Motor neuron (in vitro differentiated cells): ENCODE data around the gene UBAC2. TPM values are rescaled to one million over a fixed set of nuclear protein-coding genes. Genes with fewer than 3 reads are reported as not detected.
"Not testable (repeated sequence)": the region's sequence is repeated elsewhere in the genome, so short reads cannot be mapped to it uniquely, and the experiment has no call there.

Experiments used
- ATAC-seq, 8 experiments: fragments of 200-7000 bp; cut with Tn5 transposase; replicated peaks in 6 of 8; 2 replicates each; pipeline ENCODE4 v1.8.0; 2021; ENCODE audit warnings: mild to moderate bottlenecking in 8 of 8, moderate library complexity in 8 of 8
- H3K27ac ChIP-seq, 2 donors: fragments of 250-450 bp; sonication (Bioruptor Pico); 2 replicates each; pipeline ENCODE4 v1.9.0; 2021; ENCODE audit warnings: antibody characterized with exemption in 2 of 2, mild to moderate bottlenecking in 2 of 2, moderate library complexity in 1 of 2
- H3K4me1 ChIP-seq, 2 donors: fragments of 250-450 bp; sonication (Bioruptor Pico); replicated peaks in 1 of 2; 2 replicates each; pipeline ENCODE4 v1.6.1; 2021; ENCODE audit warnings: antibody characterized with exemption in 2 of 2, mild to moderate bottlenecking in 2 of 2, moderate library complexity in 1 of 2
- H3K4me3 ChIP-seq, 5 donors: fragments of 250-450 bp; sonication (Bioruptor Pico); 2 replicates each; pipeline ENCODE4 v1.9.0; 2021; ENCODE audit warnings: antibody characterized with exemption in 5 of 5, mild to moderate bottlenecking in 5 of 5, moderate library complexity in 4 of 5
- WGBS, 10 experiments: fragments of 450-650 bp; shearing (Covaris generic); methylation state at CpG; one replicate each; pipeline ENCODE4 v1.0.0; 2022; 5-methylcytosine and 5-hydroxymethylcytosine counted together
- in situ Hi-C, 9 experiments: fragments of 400-800 bp; cut with MboI; loops; one replicate each; pipeline ENCODE4 v1.15.0; 2021; ENCODE audit warnings: low sequenced_read_pairs in 9 of 9, low pct_unique_long_range_greater_than_20kb in 2 of 9; ENCODE audit not compliant: unreplicated experiment in 9 of 9
- total RNA-seq, 8 experiments: library from RNA; unstranded; fragments of 300-600 nt; gene quantifications; 2 replicates each; pipeline versions ENCODE4 v1.2.3 to v1.2.4, GENCODE V29; 2022

UBAC2 gene
- total RNA-seq, 8 experiments from 2014 or later: 28.5 to 47.7 (median 34.9) TPM

DNA sequence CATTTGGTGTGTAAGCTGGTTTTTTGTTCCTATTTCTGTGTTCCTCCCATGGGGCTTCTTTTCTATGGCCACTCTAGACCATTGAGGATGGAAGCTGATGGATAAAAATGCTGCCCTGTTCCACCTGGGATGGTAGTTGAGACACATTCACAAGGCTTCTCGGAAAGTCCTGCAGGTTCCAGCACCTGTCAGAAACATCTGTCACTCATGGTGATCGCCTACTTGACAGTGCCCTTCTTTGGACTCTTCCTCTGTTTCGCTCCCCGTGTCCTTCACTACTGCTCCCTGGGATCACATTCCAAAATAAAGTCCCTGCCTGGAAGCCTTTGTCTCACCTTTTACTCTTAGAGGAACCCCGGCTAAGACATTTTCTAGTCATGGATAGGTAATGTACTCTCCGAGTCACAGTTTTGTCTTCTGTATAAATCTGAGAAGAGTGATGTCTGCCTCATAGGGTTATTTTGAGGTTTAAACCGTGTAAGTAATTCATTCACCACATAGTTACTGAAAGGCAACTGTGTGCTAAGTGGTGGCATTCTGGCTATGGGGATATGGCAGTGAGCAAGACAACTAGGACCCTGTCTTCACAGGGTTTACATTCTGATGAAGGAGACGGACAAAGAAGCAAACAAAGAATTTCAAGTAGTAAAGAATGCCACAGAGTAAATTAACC, 21.0 kb downstream of the UBAC2 start:
- in situ Hi-C loops: no loop called here
- 85 to 100% (median 97%) methylated on average over 1 to 7 of the region's 8 CpGs for WGBS, 10 experiments

DNA sequence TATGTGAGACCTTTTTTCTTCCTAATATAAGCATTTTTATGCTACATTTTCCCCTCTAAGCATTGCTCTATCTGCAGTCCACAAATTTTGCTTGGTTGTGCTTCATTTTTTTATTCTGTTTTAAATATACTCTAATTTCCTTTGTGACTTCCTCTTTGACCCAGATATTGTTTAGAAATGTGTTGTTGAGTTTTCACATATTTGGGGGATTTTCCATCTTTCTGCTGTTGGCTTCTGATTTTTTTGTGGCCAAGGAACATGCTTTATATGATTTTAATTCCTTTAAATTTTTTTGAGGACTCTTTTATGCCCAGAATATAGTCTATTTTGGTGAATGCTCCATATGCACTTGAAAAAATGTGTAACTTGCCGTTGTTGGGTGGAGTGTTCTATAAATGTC, 22.9 kb downstream of the UBAC2 start:
- ATAC-seq: no peak
- 0 to 86% (median 71%) methylated on average over 1 of the region's 1 CpG; no CpG with 5 or more reads in 3 of the 10 experiments for WGBS, 10 experiments
- in situ Hi-C loops: no loop called here
- H3K27ac ChIP-seq: no peak overlapping the region
- H3K4me3 ChIP-seq: no peak overlapping the region
- no peaks in the 10 kb centered on the region for H3K4me1 ChIP-seq

More for the DNA sequence above, 21.0 kb downstream of the UBAC2 start:
- ATAC-seq: no peak
- Histone ChIP-seq H3K27ac (no peak overlapping the region), H3K4me3 (no peak overlapping the region), H3K4me1 (no peaks in the 10 kb centered on the region)

DNA sequence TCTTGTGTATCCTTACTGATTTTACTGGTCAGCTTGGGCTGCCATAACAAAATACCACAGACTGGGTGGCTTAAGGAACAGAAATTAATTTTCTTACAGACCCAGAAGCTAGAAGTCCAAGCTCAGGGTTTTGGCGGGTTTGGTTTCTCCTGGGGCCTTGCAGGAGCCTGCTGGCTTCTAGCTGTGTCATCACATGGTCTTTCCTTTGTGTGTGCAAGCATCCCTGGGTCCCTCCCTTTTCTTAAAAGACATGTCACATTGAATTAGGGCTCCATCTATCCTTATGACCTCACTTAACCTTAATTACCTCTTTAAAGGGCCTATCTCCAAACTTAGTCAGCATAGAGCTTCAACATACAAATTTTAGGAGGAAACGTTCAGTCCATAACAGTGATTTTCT, 23.4 kb downstream of the UBAC2 start:
- peaks cover 0 to 2% of the 10 kb centered on the region in 2 donors for H3K4me1 ChIP-seq
- peak in 1 of 8 experiments; percentile 33 for ATAC-seq
- no peak overlapping the region for H3K27ac ChIP-seq
- in situ Hi-C loops: no loop called here
- WGBS, 10 experiments: 54 to 100% (median 80%) methylated on average over 1 to 2 of the region's 2 CpGs; no CpG with 5 or more reads in 3 of the 10 experiments
- no peak overlapping the region for H3K4me3 ChIP-seq

DNA sequence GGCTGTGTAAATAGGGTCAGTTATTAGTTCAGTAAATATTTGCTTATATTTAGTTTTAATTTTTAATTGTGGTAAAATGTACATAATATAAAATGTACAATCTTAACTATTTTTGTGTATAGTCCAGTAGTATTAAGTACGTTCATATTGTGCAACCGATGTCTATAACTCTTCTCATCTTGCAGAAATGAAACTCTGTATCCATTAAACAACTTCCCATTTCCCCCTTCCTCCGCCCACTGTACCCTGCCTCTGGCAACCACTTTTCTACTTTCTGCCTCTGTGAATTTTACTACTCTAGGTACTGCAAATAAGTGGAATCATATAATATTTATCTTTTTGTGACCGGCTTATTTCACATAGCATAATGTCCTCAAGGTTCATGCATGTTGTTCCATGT, 24.4 kb downstream of the UBAC2 start:
- peak in 1 of 8 experiments; percentile 73 for ATAC-seq
- no peak overlapping the region for H3K27ac ChIP-seq
- H3K4me3 ChIP-seq: no peak overlapping the region
- in situ Hi-C loops: no loop called here
- 15 to 100% (median 75%) methylated on average over 3 to 4 of the region's 4 CpGs for WGBS, 10 experiments
- H3K4me1 ChIP-seq: peaks cover 0 to 3% of the 10 kb centered on the region in 2 donors

DNA sequence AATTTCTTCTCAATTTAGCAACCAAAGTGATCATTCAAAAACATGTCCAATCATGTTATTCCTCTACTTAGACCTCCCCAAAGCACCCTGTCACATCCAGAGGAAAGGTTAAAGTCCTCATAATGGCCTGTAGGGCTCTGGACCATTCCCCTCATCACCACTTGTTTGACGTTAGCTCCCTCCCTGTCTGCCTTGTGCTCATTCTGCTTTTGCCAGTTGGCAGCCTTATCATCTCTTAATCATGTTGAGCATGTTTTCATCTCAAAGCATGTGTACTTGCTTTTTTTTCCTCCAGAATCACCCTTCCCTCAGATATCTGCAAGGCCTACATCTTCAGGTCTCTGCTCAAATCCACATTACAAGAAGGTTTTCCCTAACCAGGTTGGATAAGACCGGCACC, 25.9 kb downstream of the UBAC2 start:
- 0 to 100% (median 75%) methylated on average over 1 to 2 of the region's 2 CpGs; no CpG with 5 or more reads in 4 of the 10 experiments for WGBS, 10 experiments
- in situ Hi-C loops: no loop called here
- ATAC-seq: no peak
- no peak overlapping the region for H3K27ac ChIP-seq
- H3K4me1 ChIP-seq: peaks cover 0 to 3% of the 10 kb centered on the region in 2 donors
- no peak overlapping the region for H3K4me3 ChIP-seq

DNA sequence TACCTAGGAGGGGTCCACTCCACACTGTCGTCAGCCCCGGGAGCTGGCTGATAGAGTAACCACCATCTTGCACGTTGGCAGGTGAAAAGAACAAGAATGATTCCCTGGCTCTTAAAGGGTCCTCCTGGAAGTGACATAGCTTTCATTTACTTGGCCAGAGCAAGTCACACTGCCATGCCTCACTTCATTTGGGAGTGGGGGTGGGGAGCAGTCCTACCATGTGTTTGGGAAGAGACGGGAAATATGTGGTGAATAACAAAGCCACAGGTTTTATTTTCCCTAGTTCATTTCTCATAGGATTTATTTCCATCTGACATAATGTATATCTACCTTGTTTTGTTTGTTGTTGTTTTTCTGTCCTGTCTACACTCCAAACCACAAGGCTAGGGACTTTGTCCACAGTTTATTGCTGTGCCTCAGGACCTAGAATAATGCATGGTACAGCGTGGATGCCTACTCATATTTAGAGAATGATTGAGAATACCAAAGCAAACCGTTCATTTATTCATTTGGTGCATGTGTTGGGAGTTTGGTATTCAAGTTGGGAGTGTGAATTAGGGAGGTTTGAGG, 26.8 kb downstream of the UBAC2 start:
- WGBS, 10 experiments: 67 to 100% (median 92%) methylated on average over 1 to 6 of the region's 6 CpGs; no CpG with 5 or more reads in 3 of the 10 experiments
- Histone ChIP-seq H3K27ac (no peak overlapping the region), H3K4me1 (peaks cover 0 to 3% of the 10 kb centered on the region in 2 donors), H3K4me3 (no peak overlapping the region)
- in situ Hi-C loops: no loop called here
- no peak for ATAC-seq

DNA sequence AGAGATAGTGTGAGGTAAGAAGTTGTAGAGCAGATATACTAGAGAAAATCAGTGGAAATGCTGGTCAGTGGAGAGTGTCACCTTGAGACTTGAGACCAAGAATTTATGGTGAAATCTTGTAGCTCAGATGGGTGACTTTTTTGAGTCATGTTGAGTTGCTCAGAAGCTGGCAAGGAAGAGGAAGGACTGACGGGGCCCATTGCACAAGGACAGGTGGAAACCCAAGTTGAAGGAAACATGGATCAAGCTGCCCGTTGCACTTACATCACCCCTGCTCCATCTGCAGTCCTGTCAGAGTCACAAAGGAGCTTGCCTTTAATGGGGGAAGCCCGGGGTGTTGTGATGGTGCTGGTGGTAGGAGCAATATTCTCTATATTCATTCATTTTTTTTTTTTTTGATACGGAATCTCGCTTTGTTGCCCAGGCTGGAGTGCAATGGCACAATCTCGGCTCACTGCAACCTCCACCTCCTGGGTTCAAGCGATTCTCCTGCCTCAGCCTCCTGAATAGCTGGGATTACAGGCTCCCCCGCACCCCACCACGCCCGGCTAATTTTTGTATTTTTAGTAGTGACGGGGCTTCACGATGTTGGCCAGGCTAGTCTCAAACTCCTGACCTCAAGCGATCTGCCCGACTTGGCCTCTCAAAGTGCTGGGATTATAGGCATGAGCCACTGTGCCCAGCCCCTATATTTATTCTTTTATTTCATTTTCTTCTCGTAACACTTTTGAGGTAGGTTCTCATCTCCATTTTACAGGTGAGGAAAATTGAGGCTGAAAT, 27.4 kb downstream of the UBAC2 start:
- Histone ChIP-seq H3K4me1 (peaks cover 0 to 3% of the 10 kb centered on the region in 2 donors), H3K27ac (no peak overlapping the region), H3K4me3 (no peak overlapping the region)
- ATAC-seq: no peak
- in situ Hi-C loops: no loop called here
- 89 to 100% (median 100%) methylated on average over 1 to 13 of the region's 15 CpGs for WGBS, 10 experiments

DNA sequence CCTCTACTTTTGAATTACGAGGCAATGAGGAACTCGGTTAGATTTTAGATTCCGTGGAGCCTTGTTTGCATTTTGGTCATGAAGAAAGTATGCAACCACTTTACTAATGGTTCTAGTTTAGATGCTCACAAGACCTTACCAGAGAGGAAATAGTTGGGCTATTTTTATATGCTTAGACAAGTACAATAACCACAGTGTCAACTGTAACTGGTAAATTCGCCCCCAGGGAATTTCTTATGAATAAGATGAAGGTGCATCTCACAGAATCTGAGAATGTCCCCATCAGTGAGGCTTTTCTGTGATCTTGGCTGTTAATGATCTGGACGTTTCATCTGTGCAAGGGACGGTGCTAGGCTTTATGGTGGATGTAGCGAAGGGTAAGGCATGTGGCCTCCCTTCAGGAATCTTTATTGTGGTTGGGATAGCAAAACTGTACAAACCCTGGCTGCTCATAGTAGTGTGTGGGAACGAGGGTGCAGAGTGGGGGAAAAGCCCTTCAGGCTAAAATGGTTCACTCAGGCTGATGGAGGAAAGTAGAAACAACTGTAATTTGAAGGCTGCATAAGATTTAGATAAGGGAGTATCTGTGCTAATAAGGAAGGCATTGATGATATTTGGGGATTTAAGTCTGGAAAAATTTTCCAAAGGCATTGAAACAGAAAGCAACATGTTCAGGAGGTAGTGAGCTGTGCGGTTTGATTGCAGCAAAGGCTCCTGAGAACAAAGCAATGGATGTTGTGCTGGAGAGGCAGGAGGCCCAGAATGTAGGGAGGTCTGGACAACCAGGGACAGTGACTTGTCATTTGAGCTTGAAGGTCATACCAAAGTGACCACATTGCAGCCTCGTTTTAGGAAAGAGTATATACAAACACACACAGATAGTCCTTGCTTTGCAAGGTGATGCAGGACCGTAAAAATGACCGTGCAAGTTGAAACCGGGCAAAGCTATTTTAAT, 28.4 kb downstream of the UBAC2 start:
- peak in 3 of 8 experiments; percentile 27 to 37 (median 37) for ATAC-seq

DNA sequence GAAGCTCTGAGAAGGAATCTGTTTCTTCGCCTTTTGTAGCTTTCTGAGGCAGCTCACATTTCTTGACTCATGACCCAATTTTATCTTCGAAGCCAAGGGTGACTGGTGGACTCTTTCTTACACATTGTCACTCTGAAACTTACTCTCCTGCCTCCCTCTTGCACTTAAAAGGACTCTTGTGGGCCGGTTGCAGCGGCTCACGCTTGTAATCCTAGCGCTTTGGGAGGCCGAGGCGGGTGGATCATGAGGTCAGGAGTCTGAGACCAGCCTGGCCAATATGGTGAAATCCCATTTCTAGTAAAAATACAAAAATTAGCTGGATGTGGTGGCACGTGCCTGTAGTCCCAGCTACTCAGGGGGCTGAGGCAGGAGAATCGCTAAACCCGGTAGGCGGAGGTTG, 29.9 kb downstream of the UBAC2 start:
- in situ Hi-C loops, H3K4me3 ChIP-seq, H3K4me1 ChIP-seq, ATAC-seq, H3K27ac ChIP-seq: not testable (repeated sequence)
- 80 to 100% (median 97%) methylated on average over 1 to 10 of the region's 12 CpGs; no CpG with 5 or more reads in 3 of the 10 experiments for WGBS, 10 experiments

More for the DNA sequence above, 28.4 kb downstream of the UBAC2 start:
- Histone ChIP-seq H3K27ac (no peak overlapping the region), H3K4me3 (no peak overlapping the region), H3K4me1 (peaks cover 0 to 3% of the 10 kb centered on the region in 2 donors)
- WGBS, 10 experiments: 48 to 98% (median 81%) methylated on average over 4 to 11 of the region's 13 CpGs
- in situ Hi-C loops: no loop called here

DNA sequence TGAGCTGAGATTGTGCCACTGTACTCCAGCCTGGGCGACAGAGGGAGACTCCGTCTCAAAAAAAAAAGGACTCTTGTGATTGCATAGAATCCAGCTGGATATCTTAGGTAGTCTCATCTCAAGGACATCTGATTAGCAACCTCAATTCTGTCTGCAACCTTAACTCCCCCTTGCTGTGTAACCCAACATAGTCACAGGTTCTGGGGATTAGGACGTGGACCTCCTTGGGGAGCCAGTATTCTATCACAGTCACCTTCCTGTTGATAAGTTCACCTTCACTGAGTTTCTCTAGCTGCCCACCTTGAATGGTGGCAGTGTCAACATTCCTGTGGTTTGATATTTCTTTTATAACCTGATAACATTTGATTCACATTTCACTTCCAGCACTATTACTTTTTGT, 30.3 kb downstream of the UBAC2 start:
- 80 to 100% (median 85%) methylated on average over 1 to 3 of the region's 3 CpGs; no CpG with 5 or more reads in 6 of the 10 experiments for WGBS, 10 experiments
- no peak for ATAC-seq
- in situ Hi-C loops: no loop called here

DNA sequence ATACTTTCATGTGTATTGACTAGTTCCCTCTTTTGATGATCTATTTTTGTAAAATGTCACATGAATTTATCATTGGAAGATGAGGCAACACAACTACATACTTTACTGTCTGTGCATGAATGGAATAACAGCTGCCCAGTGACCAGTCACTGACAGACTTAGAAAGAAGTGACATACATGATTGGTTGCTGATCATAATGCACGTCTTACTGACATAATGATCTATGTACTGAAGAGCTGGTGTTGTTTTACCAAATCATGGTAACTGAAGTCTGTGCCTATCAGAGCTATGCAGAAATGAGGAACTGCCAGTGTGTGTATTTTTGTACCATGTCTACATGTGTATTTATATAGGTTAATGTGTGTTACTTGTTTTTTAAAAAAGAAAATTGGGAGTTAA, 31.1 kb downstream of the UBAC2 start:
- ATAC-seq: no peak
- no peak overlapping the region for H3K4me3 ChIP-seq
- whole genome bisulfite sequencing, 10 experiments: 67 to 100% (median 83%) methylated on average over 1 of the region's 1 CpG; no CpG with 5 or more reads in 5 of the 10 experiments
- no peak overlapping the region for H3K27ac ChIP-seq
- in situ Hi-C loops: no loop called here
- H3K4me1 ChIP-seq: peaks cover 0 to 3% of the 10 kb centered on the region in 2 donors

More for the DNA sequence above, 30.3 kb downstream of the UBAC2 start:
- H3K27ac ChIP-seq: no peak overlapping the region
- H3K4me1 ChIP-seq: peaks cover 0 to 3% of the 10 kb centered on the region in 2 donors
- no peak overlapping the region for H3K4me3 ChIP-seq

DNA sequence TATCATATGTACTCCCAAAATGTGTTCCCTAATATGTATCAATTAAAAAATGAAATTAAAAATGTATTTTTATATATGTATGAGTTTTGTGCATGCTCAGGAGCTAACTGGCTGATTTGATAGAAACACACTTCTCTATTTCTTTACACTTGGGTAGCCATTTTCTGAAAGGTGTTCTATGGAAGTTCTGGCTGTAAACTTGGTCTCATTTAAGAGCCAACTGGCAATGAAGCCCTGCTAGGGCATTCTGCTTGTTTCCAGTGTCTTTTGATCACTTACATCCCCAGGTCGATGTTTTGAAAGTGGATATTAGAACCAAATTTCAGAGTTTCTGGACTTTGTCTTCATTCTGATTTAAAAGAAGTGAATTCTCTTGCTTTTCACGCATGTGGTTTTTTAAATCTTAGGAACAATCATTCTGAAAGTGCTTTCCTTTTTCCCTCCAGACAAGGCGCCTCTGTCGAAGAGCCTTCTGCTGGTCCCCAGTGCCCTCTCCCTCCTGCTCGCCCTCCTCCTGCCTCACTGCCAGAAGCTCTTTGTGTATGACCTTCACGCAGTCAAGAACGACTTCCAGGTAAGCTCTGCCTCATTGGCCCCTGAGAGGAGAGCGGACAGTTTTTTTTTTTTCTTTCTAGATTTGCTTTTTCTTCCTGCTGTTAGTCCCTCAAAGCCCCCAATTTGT, 37.5 kb downstream of the UBAC2 start:
- no peak for ATAC-seq
- WGBS, 10 experiments: 80 to 100% (median 98%) methylated on average over 2 to 8 of the region's 8 CpGs
- in situ Hi-C loops: no loop called here
- H3K4me3 ChIP-seq: no peak overlapping the region
- H3K4me1 ChIP-seq: no peaks in the 10 kb centered on the region
- H3K27ac ChIP-seq: no peak overlapping the region
